ENCODE results near the gene MRTFA.

The MRTFA gene

DNA sequence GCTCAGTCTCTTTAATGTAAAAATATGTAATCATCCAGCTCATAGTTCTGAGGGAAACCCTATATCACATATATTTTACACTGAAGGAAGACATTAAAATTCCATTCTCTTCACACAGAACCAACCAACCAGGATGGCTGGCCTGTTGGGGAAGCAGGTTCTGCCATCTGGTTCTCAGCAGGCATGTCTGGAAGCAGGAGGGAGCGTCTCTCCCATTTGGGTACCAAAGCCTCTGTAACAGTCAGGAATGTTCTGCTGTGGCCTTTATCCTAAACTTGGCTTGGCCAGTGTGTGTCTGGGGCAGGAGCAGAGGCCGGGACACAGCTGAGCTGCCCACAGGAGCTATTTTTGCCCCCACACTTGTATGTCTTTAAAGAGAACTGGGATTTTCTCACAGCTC lies 236.9 kb downstream of the MRTFA start:
- TF ChIP-seq, protein P1, sequence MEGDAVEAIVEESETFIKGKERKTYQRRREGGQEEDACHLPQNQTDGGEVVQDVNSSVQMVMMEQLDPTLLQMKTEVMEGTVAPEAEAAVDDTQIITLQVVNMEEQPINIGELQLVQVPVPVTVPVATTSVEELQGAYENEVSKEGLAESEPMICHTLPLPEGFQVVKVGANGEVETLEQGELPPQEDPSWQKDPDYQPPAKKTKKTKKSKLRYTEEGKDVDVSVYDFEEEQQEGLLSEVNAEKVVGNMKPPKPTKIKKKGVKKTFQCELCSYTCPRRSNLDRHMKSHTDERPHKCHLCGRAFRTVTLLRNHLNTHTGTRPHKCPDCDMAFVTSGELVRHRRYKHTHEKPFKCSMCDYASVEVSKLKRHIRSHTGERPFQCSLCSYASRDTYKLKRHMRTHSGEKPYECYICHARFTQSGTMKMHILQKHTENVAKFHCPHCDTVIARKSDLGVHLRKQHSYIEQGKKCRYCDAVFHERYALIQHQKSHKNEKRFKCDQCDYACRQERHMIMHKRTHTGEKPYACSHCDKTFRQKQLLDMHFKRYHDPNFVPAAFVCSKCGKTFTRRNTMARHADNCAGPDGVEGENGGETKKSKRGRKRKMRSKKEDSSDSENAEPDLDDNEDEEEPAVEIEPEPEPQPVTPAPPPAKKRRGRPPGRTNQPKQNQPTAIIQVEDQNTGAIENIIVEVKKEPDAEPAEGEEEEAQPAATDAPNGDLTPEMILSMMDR (IDR thresholded peaks at IDR 0.05; ENCODE audit: low read depth, low read length, missing control alignments): no peak
- H3K4me3 ChIP-seq (replicated peaks; ENCODE audit: low read depth, low read length): no peak overlapping the region
- no peak for DNase-seq (ENCODE audit: extremely low read depth, low read depth)

DNA sequence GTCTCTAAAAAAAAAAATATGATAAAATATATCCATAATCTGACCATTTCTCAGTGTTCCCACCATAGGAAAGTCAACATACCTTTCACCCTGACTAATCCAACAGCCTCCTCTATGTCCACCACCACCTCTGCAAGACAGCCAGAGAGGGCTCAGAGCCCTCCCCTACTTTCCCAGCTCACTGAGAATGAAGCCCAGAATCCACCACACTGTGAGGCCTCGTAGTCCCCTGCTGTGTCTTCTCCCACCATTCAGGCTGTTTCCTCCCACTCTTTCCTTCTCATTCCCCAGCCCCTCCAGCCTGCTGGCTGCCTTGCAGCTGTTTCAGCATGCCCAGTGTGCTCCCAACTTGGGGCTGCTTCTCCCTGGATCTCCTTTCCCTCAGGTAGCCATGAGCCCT lies 239.1 kb downstream of the MRTFA start:
- no peak overlapping the region for H3K4me3 ChIP-seq (replicated peaks; ENCODE audit: low read depth, low read length)
- no peak for DNase-seq (ENCODE audit: extremely low read depth, low read depth)
- TF ChIP-seq, protein P1 (IDR thresholded peaks at IDR 0.05; ENCODE audit: low read depth, low read length, missing control alignments): no peak

DNA sequence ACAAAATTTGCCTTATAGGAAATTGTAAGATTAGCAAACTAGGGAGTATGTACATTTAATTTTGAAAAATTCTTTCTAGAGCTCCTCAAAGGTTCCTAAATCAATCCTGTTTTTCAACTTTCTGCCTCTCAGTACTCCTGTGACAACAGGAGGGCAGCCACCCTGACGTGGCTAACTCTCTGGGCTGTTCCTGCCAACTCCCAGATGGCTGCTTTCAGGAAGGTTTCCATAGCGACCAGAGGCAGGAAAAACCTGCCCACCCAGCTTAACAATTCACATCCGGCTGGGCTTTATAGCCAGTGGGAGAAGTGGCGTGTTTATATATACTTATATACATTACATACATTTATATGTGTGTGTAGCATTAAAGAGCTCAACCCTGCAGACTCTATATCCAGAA lies 239.6 kb downstream of the MRTFA start:
- TF ChIP-seq, protein P1 (IDR thresholded peaks at IDR 0.05; ENCODE audit: low read depth, low read length, missing control alignments): no peak
- H3K4me3 ChIP-seq (replicated peaks; ENCODE audit: low read depth, low read length): no peak overlapping the region
- peak; percentile 36 for DNase-seq (ENCODE audit: extremely low read depth, low read depth)

DNA sequence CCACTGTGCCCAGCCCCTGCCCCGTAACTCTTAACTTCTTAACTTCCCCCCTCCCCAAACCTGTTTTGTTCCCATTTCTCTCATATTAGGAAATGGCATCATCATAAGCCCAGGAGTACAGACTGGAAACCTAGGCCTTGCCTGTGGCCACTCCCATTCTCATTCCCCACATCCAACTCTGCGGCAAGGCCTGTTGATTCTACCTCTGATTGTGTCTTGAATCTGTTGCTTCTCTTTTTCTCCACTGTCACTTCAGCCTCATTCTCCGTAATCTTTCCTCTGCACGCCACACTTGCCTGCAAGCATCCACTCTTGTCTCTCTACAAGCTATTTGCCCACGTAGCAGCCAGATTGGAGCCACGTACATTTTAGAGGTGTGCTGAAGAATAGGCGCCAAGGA lies 240.9 kb downstream of the MRTFA start:
- no peak overlapping the region for H3K4me3 ChIP-seq (replicated peaks; ENCODE audit: low read depth, low read length)
- TF ChIP-seq, protein P1 (IDR thresholded peaks at IDR 0.05; ENCODE audit: low read depth, low read length, missing control alignments): no peak
- no peak for DNase-seq (ENCODE audit: extremely low read depth, low read depth)

DNA sequence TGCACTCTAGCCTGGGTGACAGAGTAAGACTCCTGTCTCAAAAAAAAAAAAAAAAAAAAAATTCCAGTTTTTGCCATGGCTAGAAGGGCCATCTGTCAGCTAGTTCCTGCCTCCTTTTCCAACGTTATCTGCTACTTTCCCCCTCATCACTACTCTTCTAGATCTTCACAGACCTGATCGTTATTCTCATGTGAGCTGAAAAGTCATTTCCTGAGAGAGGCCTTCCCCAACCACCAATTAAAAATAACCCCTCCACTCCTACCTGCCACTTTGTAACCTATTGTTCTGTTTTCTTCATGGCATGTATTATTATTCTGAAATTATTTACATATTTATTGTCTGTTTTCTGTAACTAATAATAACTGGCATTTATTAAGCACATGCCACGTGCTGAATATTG lies 241.9 kb downstream of the MRTFA start:
- DNase-seq (ENCODE audit: extremely low read depth, low read depth): no peak
- TF ChIP-seq, protein P1 (IDR thresholded peaks at IDR 0.05; ENCODE audit: low read depth, low read length, missing control alignments): no peak
- no peak overlapping the region for H3K4me3 ChIP-seq (replicated peaks; ENCODE audit: low read depth, low read length)

DNA sequence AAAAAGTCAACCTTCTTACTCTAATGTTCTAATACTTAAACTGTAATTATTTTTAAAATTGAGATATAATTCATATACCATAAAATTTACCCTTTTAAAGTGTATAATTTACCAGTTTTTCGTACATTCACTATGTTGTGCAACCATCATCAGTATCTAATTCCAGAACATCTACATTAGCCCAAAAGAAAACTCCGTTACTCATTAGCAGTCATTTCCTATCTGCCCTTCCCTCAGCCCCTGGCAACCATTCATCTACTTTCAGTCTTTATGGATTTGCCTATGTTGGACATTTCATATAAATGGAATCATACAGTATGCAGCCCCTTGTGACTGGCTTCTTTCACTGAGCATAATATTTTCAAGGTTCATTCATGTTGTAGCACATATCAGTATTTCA lies 243.9 kb downstream of the MRTFA start:
- TF ChIP-seq, protein P1 (IDR thresholded peaks at IDR 0.05; ENCODE audit: low read depth, low read length, missing control alignments): no peak
- DNase-seq (ENCODE audit: extremely low read depth, low read depth): no peak
- no peak overlapping the region for H3K4me3 ChIP-seq (replicated peaks; ENCODE audit: low read depth, low read length)

DNA sequence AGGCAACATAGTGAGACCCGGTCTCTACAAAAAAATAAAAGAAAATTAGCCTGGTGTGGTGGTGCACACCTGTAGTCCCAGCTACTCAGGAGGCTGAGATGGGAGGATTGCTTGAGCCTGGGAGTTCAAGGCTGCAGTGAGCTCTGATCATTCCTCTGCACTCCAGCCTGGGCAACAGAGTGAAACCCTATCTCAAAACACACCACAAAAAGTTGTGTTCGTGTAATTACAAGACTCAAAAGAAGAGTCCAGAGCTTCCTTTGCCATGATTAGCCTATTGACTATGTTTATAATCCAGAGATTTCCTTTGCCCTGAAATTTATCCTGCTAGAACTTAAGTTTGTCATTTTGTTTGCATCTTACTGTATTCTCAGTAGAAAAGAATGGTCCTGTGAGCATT lies 245.1 kb downstream of the MRTFA start:
- no peak overlapping the region for H3K4me3 ChIP-seq (replicated peaks; ENCODE audit: low read depth, low read length)
- DNase-seq (ENCODE audit: extremely low read depth, low read depth): no peak
- TF ChIP-seq, protein P1 (IDR thresholded peaks at IDR 0.05; ENCODE audit: low read depth, low read length, missing control alignments): no peak

All from HFF-Myc (cell line).